ENCODE data around the gene HMGCS2.

The HMGCS2 gene

DNA sequence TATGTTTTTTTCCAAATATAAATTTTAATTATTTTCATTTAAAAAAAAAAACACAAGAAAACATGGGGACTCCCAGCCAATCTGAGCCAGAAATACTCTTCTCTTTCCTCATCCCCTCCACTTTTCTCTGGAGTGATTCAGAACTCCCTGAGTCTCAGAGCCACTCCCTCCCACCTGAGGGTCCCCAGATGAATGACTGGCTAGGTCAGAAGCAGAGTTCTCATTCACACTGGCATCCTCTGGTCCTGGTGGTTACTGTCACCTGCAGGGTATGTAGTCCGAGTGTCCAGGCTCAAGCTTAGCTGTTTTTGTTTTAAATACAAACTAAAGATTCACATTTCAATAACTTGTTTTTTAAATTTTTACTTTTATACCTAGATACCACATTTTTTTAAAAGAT is 6.3 kb downstream of the HMGCS2 start:
- no peak for DNase-seq (ENCODE audit: low spot score)

DNA sequence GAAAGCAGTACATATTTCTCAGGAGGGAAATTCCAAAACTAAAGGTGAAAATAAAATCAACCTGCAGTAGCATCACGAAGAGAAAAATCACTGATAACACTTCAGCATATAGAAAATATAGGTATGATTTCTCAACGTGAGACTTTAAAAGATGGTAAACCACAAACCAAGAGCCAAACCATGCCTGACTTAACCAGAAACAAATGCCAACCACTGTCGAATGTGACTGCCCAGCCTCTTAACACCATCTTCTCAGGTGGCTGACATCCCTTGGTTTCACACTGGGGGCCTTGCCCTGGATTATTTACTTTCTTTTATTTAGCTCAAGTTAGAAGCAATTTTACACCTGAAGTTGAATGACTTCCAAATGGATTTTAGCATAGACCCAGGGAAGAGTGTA is 10.1 kb downstream of the HMGCS2 start:
- DNase-seq (ENCODE audit: low spot score), result no peak

DNA sequence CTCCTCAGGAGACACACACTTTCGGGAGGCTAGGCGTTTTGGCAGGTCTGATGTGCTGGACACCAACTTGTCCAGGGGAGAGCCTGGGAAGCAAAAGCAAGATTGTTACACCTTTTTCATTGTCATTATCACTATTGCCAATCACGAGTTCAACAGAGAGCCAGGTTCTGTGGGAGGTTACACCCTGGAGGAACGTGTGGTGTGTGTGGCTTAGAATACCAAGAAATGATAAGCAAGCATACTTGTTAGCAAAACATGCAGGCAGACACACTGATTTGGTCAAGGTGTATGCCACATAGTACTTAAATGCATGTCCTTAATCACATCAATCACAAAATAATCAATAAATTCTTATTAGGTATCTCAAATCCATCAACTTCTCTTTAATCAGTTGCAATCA is 16.1 kb downstream of the HMGCS2 start:
- DNase-seq (ENCODE audit: low spot score), result no peak

DNA sequence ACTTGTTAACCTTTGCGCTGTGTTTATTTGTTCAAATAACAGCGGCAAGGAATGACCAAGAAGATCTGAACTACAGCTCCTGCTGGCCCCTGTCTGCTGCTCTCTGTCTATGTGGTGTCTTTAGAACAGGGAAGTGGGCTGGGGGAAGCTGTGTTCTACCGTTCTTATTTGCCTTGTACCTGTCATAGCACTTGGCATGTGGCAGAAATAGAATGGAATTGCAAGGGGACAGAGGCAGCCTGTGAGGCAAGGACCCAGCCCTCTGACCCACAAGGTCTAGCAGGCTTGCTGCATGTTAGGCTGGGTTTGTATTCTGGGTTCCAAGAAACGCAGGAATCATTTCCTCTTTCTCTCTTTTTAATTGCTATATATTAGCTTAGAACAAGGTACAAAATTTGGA is 20.7 kb downstream of the HMGCS2 start:
- no peak for DNase-seq (ENCODE audit: low spot score)

DNA sequence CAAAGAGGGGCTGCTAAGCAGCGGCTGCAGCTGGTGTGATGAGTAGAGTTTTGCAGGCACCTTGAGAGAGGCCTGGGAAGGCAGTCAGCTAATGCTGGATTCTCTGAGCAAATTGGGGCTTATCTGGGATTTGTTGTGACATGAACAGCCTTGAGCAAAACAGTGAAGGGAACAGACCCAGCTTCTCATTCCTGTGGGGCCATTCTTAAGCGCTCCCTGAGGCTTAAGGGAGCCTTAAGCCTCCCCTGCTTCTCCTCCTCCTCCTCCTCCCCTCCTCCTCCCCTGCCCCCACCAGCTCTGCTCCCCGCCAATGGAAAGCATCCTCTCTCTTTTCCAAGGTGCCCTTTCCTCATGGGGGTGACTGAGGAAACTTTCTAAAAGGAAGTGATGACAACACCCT is 21.3 kb downstream of the HMGCS2 start:
- no peak for DNase-seq (ENCODE audit: low spot score)

DNA sequence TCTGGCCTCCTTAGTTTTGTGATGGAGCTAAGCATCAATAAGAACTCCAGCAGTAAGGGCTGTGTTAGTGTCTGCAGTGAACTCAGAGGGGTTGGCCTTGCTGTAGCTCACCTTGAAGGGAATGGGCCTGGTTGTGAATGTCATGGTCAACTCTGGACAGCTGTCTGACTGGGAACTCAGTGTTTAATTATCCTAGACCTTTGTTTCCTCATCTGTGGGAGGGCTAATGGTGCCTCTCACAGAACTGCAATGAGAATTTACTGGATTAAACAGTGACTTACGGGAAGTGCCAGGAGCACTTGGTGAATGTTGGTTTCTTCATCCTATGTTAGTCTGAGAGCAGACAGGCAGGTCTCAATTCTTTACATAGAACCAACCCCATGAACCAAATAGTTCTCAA is 23.7 kb downstream of the HMGCS2 start:
- no peak for DNase-seq (ENCODE audit: low spot score)

DNA sequence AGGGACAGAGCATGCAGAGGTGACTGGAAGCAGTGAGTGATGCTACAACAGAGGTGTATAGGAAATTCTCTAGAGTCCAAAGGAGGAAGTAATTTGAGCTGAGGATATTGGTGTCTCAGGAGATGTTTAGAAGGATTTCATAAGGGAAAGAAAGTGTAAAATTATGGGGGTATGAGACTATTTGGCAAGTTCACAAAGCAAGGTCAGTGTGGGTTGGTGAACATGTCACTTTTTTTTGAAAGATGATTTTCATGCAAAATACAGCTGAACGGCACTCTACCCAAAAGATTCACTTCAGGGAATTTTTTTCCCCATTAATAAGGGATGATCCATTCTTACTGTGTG is 24.1 kb downstream of the HMGCS2 start:
- DNase-seq (ENCODE audit: low spot score), result no peak

DNA sequence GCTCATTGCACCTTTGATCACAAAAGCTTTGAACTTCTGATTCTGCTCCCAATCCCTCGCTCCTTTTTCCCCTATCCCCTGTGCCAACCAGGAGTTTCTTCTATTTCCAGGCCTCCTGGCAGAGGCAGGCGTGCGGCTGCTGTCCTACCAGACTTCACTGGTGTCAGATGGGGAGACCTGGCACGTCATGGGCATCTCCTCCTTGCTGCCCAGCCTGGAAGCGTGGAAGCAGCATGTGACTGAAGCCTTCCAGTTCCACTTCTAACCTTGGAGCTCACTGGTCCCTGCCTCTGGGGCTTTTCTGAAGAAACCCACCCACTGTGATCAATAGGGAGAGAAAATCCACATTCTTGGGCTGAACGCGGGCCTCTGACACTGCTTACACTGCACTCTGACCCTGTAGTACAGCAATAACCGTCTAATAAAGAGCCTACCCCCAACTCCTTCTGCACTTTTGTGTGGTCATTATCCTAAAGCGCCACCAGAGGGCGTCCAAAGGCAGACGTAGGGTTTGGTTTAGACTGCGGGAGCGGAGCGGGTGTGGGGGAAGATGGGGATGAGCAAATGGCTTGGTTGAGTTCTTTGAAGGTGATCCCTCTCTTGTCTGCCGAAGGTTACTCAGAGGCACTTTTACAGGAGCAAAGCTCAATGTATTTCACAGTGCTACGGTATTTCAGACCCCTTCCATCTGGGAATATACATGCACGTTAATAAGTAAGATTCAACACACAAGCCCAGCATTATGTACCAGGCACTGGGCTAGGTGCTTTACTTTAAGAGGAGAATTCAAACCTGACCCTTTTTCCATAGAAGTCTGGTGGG is 24.7 kb downstream of the HMGCS2 start:
- DNase-seq (ENCODE audit: low spot score), result peak; percentile 82

DNA sequence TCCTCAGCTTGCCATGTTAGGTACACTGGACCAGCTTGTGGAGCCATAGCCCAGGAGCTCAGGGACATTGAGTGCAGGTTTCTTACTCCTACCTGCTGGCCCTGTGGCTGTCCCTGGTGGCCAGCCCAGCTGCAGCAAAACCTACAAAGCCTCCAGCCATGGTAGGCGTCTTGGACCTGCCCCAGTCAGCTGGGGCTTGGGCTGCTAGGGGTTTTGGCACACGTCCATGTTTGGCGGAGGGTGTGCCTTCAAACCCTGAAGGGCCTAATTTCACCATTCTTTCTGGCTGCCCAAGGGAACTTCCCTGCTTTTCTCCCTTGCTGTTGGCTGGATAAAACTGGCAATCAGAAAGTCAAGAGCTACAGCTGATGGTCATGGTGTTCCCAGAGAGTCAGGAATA is 25.4 kb downstream of the HMGCS2 start:
- DNase-seq (ENCODE audit: low spot score), result peak; percentile 21

DNA sequence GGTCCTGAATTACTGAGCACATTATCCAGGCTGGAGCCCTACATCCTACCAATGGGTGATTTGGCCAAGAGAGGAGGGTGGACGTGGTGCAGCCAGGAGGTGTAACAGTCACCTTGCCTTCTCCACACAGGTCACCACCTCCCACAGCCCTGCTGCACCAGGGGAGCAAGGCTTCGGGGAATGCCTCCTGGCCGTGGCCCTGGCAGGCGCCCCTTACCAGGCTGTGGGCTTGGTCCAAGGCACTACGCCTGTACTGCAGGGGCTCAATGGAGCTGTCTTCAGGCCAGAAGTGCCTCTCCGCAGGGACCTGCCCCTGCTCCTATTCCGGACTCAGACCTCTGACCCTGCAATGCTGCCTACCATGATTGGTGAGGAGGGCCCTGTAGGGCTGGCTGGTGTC is 26.0 kb downstream of the HMGCS2 start:
- no peak for DNase-seq (ENCODE audit: low spot score)

DNA sequence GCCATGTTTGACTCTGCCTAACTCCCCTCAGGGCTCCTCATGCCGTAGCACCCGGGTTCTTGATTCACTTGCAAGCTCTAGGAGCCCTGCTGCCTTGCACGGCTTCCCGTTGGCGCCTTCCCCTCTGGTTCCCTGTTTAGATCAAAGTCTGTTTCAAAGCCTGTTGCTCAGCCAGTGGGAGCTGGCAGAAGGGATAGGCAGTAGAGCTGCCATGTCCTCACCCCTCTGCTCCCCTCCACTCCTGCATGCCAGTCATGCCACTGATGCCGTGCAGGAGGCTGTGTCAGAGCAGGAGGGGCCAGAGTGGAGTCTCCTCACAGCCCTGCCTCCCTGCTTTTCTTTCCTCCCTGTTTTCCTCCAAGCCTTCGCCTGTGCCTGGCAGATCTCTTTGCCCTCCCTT is 26.5 kb downstream of the HMGCS2 start:
- no peak for DNase-seq (ENCODE audit: low spot score)

DNA sequence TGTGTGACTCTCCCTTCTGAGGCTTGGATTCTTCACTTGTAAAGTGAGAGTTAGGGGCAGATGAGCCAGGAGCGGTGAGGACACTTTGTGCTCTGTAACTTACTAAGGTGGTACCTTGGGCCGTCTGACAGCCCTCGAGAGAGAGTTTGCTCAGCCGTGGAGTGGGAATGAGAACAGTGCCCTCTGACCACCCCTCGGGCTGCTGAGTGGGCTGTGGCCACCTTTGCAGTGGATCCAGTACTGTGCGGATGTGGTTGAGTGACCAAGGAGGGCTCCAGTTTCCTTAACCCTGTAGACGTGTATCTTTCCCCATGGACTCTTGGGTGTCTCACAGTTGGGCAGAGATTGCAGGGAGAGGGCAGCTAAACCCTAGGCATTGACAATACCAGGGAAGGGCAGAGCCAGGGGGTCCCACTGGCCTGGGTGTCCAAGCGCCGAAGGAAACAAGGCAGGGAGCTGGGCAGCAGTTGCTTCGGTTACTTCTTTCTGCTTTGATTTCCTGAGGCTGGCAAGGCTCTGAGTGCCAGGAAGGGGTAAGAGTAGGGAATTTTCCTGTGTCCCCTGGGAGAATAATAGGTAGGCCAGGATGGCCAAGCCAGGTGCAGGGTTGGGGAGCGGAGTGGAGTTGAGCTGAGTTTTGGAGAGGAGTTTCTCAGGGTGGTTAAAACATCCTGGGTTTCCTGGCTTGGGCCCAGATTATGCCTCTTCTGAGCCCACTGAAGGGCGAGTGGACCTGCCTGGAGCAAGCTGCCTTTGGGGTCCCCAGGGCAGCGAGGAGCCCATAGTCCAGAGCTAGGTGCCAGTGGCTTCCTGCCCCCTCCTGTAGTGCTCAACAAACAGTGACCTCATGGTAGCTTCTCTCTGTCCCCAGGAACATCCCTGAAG is 27.6 kb downstream of the HMGCS2 start:
- no peak for DNase-seq (ENCODE audit: low spot score)

DNA sequence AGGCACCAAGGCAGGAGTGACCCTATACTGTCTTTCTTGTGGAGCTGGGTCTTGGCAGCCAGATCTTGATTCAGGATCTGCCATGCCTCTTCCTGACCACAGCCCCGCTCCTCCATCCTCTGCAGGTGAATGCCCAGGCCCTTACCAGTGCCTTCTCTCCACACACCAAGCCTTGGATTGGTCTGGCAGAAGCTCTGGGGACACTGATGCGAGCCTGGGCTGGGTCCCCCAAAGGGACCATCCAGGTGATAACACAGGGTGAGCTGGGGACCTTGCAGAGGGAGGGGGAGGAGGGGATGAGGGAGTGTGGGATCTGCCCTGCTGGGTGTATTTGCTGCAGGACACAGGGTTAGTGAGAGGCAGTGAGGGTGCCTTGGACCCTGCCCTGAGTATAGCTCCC is 28.4 kb downstream of the HMGCS2 start:
- no peak for DNase-seq (ENCODE audit: low spot score)

DNA sequence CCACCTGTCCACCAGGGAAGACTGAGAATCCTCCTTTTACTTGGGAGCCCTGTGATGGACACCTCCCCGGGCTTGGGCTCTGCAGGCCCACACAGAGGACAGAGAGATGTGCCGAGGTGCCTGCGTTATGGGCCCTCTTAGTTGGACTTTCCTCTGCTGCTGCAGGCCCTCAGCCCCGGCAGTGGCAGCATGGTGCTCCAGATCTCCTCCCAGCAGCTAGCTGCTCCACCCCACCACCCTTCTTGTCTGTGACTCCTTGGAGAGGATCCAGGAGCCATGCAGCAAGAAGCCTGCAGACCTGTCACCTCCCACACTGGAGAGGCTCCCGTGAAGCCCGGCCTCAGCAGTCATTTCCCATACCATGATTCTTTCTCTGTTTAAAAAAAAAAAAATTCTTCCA is 29.6 kb downstream of the HMGCS2 start:
- DNase-seq (ENCODE audit: low spot score), result no peak

DNA sequence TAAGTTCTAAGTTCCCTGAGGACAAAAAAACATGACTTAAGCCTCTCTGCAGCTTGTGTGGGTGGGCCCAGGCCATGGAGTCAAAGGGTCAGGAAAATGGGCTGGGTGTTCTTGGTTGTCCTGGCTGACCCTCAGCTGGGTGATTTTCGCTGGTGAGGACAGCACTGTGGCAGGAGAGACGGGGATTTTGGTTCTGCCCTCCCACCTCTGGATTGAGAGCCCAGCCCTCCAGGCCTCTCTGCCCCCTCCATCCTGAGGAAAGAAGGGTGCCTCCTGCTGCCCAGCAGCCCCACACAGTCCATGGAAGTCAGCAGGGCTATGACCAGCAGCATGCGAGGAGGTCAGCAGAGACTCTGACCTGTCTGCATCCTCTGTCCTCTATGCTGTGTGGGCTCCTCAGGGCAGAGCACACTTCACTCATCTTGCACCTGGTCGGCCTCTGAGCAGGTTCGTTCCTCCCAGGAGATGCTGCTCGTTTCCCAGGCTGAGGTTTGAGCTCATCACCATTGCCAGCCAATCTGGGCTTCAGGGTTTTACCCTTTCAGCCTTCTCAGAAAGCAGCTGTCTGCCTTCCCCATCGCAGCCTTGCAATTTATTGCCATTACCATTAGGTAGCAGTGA is 30.5 kb downstream of the HMGCS2 start:
- DNase-seq (ENCODE audit: low spot score), result no peak

DNA sequence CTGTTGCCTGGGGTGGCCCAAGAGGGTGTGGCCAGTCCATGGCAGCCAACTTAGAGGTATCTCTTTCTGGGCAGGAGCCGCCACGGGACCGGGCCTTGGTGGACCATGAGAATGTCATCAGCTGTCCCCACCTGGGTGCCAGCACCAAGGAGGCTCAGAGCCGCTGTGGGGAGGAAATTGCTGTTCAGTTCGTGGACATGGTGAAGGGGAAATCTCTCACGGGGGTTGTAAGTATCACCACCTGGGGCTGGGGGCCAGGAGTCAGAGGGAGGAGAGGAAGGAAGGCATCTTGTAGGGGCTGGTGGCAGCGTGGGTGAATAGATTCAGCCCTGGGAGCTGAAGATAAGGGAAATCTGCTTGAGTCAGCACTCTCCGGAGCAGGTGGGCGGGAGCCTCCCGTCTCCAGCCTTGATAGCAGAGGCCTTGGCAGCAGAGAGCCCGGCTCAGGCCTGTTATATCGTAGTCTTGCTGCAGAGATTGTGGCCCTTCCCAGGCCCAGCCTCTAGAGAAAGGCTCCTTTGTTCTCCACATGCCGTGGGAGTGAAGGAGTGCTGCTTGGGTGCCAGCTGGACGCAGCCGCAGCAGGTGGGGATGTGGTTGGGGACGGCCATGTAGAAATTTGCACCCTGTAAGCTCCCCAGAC is 31.5 kb downstream of the HMGCS2 start:
- DNase-seq (ENCODE audit: low spot score), result no peak

DNA sequence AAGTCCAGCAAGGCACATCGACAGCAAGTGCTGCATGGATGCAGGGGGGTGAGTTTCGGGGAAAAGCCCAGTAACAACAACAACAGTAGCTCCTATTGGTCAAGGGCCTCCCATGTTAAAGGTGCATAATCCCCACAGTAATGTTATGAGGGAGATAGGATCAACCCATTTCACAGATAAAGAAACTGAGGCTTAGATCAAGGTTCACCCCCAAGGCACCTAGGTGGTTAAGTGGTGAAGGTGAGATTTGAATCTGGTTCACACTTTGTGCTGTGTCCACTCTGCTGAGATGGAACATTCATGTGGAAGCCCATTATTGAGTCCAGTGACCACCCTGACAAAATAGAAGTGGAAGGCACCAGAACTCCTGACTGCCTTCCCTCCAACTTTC is 32.1 kb downstream of the HMGCS2 start:
- no peak for DNase-seq (ENCODE audit: low spot score)

DNA sequence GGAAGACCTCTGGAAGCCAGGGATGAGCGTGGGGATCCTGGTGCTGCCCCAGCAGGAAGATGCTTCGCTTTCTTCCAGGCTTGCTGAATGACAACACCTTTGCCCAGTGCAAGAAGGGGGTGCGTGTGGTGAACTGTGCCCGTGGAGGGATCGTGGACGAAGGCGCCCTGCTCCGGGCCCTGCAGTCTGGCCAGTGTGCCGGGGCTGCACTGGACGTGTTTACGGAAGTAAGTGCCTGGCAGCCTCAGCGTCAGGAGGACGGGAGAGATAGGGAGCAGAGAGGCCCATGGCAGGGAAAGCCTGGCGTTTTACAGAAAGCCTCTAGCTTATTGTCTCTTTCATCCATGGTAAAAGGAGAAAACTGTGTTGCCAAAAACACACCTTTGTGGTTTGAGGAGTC is 33.5 kb downstream of the HMGCS2 start:
- no peak for DNase-seq (ENCODE audit: low spot score)

DNA sequence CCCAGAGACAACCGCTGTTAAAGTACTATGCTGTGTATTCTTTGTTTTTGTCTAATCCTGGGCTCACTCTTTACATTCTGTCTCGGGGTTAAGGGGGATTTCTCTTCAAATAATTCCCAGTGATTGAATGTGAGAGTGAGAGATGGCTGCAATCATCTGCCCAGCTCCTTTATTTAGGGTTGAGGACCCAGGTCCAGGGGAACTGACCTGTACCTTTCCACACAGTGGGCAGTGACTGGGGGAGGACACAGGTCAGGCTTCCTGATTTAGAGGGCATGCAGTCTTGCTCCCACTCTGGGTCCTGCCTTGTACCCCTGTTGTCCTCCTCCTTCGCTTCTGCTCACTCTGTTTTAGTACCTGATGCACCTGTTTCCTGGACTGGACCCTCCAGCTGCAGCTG is 35.0 kb downstream of the HMGCS2 start:
- no peak for DNase-seq (ENCODE audit: low spot score)

DNA sequence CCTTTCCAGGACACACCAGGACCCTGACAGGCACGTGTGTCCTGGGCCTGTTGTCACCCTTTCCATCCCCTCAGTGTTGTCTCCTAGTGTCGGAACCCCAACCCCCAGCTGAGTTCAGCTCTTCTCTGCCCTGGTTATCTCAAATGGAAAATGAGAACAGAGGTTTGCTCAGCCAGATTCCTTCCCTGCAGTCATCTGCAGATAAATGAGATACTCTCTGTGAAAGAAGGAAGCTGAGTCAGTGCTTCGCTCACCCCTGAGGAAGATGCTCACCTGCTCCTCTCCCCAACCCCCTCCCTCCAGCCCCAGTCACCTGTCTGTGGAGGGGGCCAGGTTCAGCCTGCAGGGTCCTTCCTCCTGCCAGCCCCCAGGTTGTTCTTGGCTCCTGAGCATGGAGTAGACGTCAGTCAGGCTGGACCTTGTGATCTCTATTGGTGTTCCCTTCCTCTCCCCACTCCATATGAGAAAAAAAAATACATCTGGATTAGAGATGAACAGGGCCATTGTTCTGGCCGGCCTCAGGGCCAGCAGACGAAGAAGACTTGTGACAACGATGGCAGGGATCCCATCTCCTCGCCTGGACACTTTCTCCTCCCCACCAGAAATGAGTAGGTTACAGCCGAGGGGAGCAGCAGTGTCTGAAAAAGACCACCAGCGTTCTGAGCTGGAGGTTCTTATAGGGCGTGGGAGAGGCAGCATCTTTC is 36.1 kb downstream of the HMGCS2 start:
- no peak for DNase-seq (ENCODE audit: low spot score)

DNA sequence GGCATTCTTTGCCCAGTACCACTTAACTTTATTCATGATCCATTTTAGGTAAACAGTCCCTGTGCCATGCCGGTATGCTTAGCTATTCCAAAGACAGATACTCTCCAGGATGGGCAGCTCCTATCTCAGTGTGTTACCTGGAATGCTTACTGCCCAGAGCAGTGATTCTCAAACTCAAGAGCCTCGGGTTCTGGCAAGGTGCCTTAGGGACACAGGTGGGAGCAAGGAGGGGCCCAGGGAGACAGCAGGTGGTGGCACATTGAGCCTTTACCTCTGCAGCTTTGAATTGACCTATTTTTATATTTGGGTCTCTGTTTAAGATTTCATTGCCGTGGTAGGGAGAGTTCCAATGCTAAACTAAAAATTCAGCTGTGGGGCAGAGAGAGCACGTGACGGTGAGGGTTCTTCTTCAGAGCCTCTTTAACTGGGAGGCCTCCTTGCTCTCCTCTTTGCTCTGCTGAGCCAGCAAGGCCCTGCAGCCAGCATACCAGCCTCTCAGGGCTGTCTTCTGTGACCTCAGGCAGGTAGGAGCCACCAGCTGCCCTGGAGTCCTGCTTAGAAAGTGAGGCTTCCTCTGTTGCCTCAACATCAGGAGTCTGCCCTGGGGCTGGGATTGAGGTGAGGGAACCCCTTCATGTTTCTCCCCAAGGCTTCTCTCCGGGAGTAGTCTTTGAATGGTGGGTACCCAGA is 36.8 kb downstream of the HMGCS2 start:
- DNase-seq (ENCODE audit: low spot score), result no peak
